ENCODE measurements around the gene SDF2L1. TPM values are rescaled to one million over a fixed set of nuclear protein-coding genes. Genes with fewer than 3 reads are reported as not detected.

Gene SDF2L1
- total RNA-seq, 1 experiment from 2014 or later = 91.5 TPM

GRCh38 chr22:21686193-21686608, 44.1 kb downstream of the SDF2L1 start:
- POLR2A ChIA-PET = no interaction called here

GRCh38 chr22:21686634-21687393, 44.7 kb downstream of the SDF2L1 start:
- ChIA-PET CTCF (interaction anchor here (0.6 kb wide), 1 partner anchor 103 kb away, joined by 3 read pairs; no protein-coding TSS in a partner anchor), POLR2A (no interaction called here)
- Mint-ChIP-seq H3K9me3 (ENCODE audit: unreplicated experiment) (no peaks in the 10 kb centered on the region), H3K4me3 (ENCODE audit: unreplicated experiment) (no peak overlapping the region), H3K27ac (ENCODE audit: low read depth, unreplicated experiment) (no peak overlapping the region), H3K4me1 (ENCODE audit: insufficient read depth, unreplicated experiment) (no peaks in the 10 kb centered on the region), H3K27me3 (ENCODE audit: insufficient read depth, unreplicated experiment) (no peaks in the 10 kb centered on the region), H3K36me3 (ENCODE audit: insufficient read depth, unreplicated experiment) (peaks cover 38% of the 10 kb centered on the region)
- TF ChIP-seq CTCF (IDR thresholded peaks at IDR 0.05; ENCODE audit: unreplicated experiment) = no peak
- DNase-seq (ENCODE audit: unreplicated experiment) = no peak
- BruUV-seq (replicated peaks) = no TSS peak
- intact Hi-C loops (cut with micrococcal nuclease) = no loop called here

More at GRCh38 chr22:21686193-21686608, 44.1 kb downstream of the SDF2L1 start:
- no peaks in the 10 kb centered on the region for H3K27me3 Mint-ChIP-seq (ENCODE audit: insufficient read depth, unreplicated experiment)
- H3K4me3 Mint-ChIP-seq (ENCODE audit: unreplicated experiment) = no peak overlapping the region
- BruUV-seq (replicated peaks) = no TSS peak
- intact Hi-C loops (cut with micrococcal nuclease) = no loop called here
- H3K4me1 Mint-ChIP-seq (ENCODE audit: insufficient read depth, unreplicated experiment) = no peaks in the 10 kb centered on the region
- CTCF ChIA-PET = no interaction called here
- no peak for TF ChIP-seq CTCF (IDR thresholded peaks at IDR 0.05; ENCODE audit: unreplicated experiment)
- H3K36me3 Mint-ChIP-seq (ENCODE audit: insufficient read depth, unreplicated experiment) = peaks cover 31% of the 10 kb centered on the region
- H3K9me3 Mint-ChIP-seq (ENCODE audit: unreplicated experiment) = no peaks in the 10 kb centered on the region
- H3K27ac Mint-ChIP-seq (ENCODE audit: low read depth, unreplicated experiment) = no peak overlapping the region
- no peak for DNase-seq (ENCODE audit: unreplicated experiment)

- CTCF ChIA-PET = interaction anchor here (0.7 kb wide), 1 partner anchor 266 kb away, joined by 5 read pairs; no protein-coding TSS in a partner anchor
- POLR2A ChIA-PET = no interaction called here
- no peaks in the 10 kb centered on the region for H3K9me3 Mint-ChIP-seq (ENCODE audit: unreplicated experiment)
Observed at GRCh38 chr22:21687685-21688259, 45.7 kb downstream of the SDF2L1 start.

More at GRCh38 chr22:21687685-21688259, 45.7 kb downstream of the SDF2L1 start:
- Mint-ChIP-seq H3K4me1 (ENCODE audit: insufficient read depth, unreplicated experiment) (no peaks in the 10 kb centered on the region), H3K27ac (ENCODE audit: low read depth, unreplicated experiment) (no peak overlapping the region), H3K27me3 (ENCODE audit: insufficient read depth, unreplicated experiment) (no peaks in the 10 kb centered on the region), H3K4me3 (ENCODE audit: unreplicated experiment) (no peak overlapping the region), H3K36me3 (ENCODE audit: insufficient read depth, unreplicated experiment) (peaks cover 46% of the 10 kb centered on the region)
- no peak for TF ChIP-seq CTCF (IDR thresholded peaks at IDR 0.05; ENCODE audit: unreplicated experiment)
- intact Hi-C loops (cut with micrococcal nuclease) = no loop called here
- no TSS peak for BruUV-seq (replicated peaks)
- no peak for DNase-seq (ENCODE audit: unreplicated experiment)
